ENCODE results near the gene NFATC1.
A peak's percentile ranks its signal among the peaks of the same experiment; 100 is the strongest.

Gene NFATC1

DNA sequence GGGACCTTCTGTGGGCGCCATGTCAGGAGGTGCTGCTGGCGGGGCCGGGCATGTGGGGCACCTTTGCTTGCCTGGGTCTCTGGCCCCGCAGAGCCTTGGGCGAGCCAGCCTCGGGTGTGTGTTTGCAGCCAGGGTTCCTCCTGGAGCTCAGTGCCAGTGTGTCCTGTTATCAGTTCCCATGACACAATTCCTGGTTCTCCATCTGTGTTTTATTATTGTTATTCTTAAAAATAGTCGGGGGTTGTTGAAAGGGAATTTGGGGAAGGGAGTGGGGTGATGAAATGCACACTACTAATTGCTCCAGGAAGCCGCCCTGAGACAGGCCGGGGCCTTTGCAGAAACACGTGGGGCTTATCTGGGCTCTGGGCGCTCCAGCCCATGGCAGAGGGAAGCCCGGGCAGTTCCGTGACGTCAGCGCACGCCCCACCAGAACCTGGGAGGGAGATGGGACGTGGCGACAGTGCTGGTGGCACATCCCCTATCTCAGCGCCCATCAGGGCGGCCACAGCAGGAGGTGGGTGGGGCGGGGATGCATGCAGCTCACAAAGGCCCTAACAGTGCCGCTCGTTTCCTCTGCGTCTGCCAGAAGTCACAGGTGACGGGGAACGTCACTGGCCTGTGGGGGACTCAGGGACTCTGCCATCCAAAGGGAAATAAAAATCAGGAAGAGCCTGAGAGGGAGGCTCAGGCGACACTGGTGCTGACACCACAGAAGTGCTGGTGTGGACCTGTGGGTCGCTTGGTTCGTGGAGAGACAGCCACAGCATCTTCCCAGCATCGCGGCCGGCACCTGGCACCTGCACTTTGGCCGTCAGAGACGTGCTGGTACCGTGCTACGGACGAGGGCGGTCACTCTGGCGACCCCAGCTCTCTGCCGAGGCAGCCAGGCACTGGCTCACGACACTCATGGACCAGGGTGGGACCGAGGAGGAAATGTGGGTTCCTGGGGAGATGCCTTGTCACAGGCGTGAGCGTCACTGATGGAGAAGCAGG lies 131.0 kb downstream of the NFATC1 start:
- H3K4me3 ChIP-seq (ENCODE audit: low read depth, low read length), result no peak overlapping the region
- DNase-seq (ENCODE audit: low read depth), result no peak
- no peak for TF ChIP-seq CTCF (IDR thresholded peaks at IDR 0.05; ENCODE audit: low read depth, low read length, missing control alignments)
- in situ Hi-C loops (cut with HindIII; ENCODE audit: low sequenced_read_pairs), result no loop called here

DNA sequence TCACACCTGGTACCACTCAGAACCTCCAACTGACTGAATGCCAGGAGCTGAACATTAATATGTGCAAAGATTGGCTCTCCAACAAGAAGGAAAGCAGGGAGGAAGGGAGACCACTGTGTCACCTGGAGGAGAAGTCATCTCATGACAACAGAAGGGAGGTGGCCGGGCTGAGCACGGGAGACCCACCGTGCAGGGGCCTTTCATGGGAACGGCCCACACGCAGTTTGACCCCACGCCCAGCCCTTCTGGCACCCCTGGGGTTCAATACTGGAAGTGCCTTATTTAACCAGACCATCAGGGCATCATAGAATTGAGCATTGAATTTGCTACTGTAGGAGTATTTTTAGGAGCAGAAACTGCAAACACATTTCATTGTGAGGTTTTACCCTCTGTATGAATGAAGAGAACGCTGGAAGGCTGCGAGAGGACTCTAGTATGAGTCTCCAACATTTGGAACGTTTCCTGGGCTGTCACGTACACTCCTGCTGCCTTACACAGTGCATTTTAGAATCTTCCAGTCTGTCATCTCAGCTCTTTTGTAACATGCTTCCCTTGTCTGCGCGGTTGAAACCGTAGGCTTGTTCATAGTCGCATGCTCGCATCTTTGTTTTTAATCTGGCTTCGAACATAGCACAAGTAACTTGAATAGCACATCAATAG lies 132.1 kb downstream of the NFATC1 start:
- in situ Hi-C loops (cut with HindIII; ENCODE audit: low sequenced_read_pairs), result no loop called here
- H3K4me3 ChIP-seq (ENCODE audit: low read depth, low read length), result no peak overlapping the region
- no peak for DNase-seq (ENCODE audit: low read depth)
- no peak for TF ChIP-seq CTCF (IDR thresholded peaks at IDR 0.05; ENCODE audit: low read depth, low read length, missing control alignments)

- no peak overlapping the region for H3K4me3 ChIP-seq (ENCODE audit: low read depth, low read length)
- DNase-seq (ENCODE audit: low read depth), result no peak
- no peak for TF ChIP-seq CTCF (IDR thresholded peaks at IDR 0.05; ENCODE audit: low read depth, low read length, missing control alignments)
- in situ Hi-C loops (cut with HindIII; ENCODE audit: low sequenced_read_pairs), result no loop called here
Measured at GRCh38 chr18:79528316-79528695, 132.6 kb downstream of the NFATC1 start.

DNA sequence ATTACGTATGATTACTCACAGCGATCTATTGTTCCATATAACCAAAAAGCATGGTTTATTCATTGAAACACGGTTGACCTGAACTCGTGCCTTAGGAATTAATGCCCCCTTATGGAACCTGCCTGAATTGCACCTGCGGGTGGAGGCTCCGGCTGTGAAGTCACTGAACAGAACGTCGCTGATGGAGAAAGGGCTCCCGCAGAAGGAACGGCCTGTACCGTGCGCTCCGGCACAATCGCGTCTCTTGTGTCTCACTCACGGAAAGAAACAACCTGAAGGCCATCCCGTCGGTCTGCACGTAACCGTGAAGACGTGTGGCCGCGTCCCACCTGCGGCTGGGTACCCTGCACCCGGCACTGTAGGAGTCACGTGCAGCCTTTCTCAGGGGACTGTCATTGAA lies 133.1 kb downstream of the NFATC1 start:
- peak; percentile 94 for TF ChIP-seq CTCF (IDR thresholded peaks at IDR 0.05; ENCODE audit: low read depth, low read length, missing control alignments)
- in situ Hi-C loops (cut with HindIII; ENCODE audit: low sequenced_read_pairs), result no loop called here
- peak; percentile 62 for DNase-seq (ENCODE audit: low read depth)
- no peak overlapping the region for H3K4me3 ChIP-seq (ENCODE audit: low read depth, low read length)

GRCh38 chr18:79529296-79529695 lies 133.6 kb downstream of the NFATC1 start:
- H3K4me3 ChIP-seq (ENCODE audit: low read depth, low read length), result no peak overlapping the region
- in situ Hi-C loops (cut with HindIII; ENCODE audit: low sequenced_read_pairs), result no loop called here
- DNase-seq (ENCODE audit: low read depth), result no peak
- no peak for TF ChIP-seq CTCF (IDR thresholded peaks at IDR 0.05; ENCODE audit: low read depth, low read length, missing control alignments)

DNA sequence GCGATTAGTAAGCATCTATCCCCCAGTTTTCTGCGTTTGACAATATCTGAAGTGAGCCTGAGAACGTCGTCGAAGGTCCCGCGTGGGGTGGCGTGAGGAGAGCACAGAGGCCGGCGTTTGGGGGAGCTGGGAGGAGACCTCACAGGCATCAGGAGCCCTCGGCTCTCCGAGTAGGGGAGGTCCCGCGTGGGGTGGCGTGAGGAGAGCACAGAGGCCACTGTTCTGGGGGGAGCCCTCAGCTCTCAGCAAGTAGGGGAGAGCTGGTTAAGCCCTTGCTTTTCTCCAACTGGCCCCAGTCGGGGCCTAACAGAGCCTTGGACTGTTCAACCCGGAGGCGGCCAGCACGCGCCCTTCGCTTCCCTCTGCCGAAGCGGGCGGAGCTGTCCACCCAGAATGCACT lies 134.3 kb downstream of the NFATC1 start:
- H3K4me3 ChIP-seq (ENCODE audit: low read depth, low read length), result no peak overlapping the region
- DNase-seq (ENCODE audit: low read depth), result no peak
- TF ChIP-seq CTCF (IDR thresholded peaks at IDR 0.05; ENCODE audit: low read depth, low read length, missing control alignments), result no peak
- in situ Hi-C loops (cut with HindIII; ENCODE audit: low sequenced_read_pairs), result no loop called here

Data from astrocyte of the cerebellum (primary cell).